ENCODE data around the gene ZNF277. TPM values are rescaled to one million over a fixed set of nuclear protein-coding genes. Genes with fewer than 3 reads are reported as not detected.

The ZNF277 gene
- total and polyA plus RNA-seq, 4 donors: 7.8 to 23.5 (median 14.5) TPM

DNA sequence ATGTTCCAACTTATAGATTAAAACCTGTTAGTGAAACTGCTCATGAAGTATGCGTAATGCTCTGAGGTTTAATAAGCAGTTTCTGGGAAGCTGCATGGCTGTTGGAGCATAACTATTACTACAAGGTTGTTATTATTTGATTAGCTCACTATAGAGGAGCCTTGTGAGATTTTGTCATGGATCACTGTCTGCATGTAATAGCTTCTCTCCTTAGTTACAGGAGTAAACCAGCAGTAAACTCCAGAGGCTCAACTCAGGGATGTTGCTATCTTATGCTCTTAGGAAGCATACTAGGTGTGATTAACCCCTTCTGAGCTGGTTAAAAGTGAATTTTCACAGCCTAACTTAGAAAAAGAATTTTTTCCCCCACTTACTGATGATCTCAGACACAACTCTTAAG is 180.1 kb downstream of the ZNF277 start (continued):
- no peak for TF ChIP-seq YY1 (IDR thresholded peaks at IDR 0.05)

GRCh38 chr7:112390167-112390566 is 183.7 kb downstream of the ZNF277 start:
- 98% methylated on average over 6 of the region's 6 CpGs for WGBS
- TF ChIP-seq FOXA2 (IDR thresholded peaks at IDR 0.05) (no peak), HNF4A (conservative IDR thresholded peaks at IDR 0.05) (no peak), GABPA (IDR thresholded peaks at IDR 0.05 in 1 of 2, conservative IDR thresholded peaks at IDR 0.05 in 1 of 2) (no peak), EGR1 (IDR thresholded peaks at IDR 0.05; ENCODE audit: low read depth in 2 of 2) (no peak), SP1 (IDR thresholded peaks at IDR 0.05) (no peak), CTCF (IDR thresholded peaks at IDR 0.05; ENCODE audit: low read depth, low read length, missing input control) (no peak), RXRA (IDR thresholded peaks at IDR 0.05) (no peak), NR2F2 (IDR thresholded peaks at IDR 0.05) (no peak), FOXA1 (IDR thresholded peaks at IDR 0.05) (no peak), RAD21 (IDR thresholded peaks at IDR 0.05) (no peak), TAF1 (conservative IDR thresholded peaks at IDR 0.05) (no peak), JUND (IDR thresholded peaks at IDR 0.05) (no peak), HNF4G (IDR thresholded peaks at IDR 0.05) (no peak)
- TF ChIP-seq, protein P1, sequence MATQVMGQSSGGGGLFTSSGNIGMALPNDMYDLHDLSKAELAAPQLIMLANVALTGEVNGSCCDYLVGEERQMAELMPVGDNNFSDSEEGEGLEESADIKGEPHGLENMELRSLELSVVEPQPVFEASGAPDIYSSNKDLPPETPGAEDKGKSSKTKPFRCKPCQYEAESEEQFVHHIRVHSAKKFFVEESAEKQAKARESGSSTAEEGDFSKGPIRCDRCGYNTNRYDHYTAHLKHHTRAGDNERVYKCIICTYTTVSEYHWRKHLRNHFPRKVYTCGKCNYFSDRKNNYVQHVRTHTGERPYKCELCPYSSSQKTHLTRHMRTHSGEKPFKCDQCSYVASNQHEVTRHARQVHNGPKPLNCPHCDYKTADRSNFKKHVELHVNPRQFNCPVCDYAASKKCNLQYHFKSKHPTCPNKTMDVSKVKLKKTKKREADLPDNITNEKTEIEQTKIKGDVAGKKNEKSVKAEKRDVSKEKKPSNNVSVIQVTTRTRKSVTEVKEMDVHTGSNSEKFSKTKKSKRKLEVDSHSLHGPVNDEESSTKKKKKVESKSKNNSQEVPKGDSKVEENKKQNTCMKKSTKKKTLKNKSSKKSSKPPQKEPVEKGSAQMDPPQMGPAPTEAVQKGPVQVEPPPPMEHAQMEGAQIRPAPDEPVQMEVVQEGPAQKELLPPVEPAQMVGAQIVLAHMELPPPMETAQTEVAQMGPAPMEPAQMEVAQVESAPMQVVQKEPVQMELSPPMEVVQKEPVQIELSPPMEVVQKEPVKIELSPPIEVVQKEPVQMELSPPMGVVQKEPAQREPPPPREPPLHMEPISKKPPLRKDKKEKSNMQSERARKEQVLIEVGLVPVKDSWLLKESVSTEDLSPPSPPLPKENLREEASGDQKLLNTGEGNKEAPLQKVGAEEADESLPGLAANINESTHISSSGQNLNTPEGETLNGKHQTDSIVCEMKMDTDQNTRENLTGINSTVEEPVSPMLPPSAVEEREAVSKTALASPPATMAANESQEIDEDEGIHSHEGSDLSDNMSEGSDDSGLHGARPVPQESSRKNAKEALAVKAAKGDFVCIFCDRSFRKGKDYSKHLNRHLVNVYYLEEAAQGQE (IDR thresholded peaks at IDR 0.05): no peak
- TF ChIP-seq, protein P2, sequence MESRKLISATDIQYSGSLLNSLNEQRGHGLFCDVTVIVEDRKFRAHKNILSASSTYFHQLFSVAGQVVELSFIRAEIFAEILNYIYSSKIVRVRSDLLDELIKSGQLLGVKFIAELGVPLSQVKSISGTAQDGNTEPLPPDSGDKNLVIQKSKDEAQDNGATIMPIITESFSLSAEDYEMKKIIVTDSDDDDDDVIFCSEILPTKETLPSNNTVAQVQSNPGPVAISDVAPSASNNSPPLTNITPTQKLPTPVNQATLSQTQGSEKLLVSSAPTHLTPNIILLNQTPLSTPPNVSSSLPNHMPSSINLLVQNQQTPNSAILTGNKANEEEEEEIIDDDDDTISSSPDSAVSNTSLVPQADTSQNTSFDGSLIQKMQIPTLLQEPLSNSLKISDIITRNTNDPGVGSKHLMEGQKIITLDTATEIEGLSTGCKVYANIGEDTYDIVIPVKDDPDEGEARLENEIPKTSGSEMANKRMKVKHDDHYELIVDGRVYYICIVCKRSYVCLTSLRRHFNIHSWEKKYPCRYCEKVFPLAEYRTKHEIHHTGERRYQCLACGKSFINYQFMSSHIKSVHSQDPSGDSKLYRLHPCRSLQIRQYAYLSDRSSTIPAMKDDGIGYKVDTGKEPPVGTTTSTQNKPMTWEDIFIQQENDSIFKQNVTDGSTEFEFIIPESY (IDR thresholded peaks at IDR 0.05): no peak
- TF ChIP-seq, protein P3, sequence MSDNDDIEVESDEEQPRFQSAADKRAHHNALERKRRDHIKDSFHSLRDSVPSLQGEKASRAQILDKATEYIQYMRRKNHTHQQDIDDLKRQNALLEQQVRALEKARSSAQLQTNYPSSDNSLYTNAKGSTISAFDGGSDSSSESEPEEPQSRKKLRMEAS (IDR thresholded peaks at IDR 0.05): no peak
- Histone ChIP-seq H3K27me3 (ENCODE audit: control insufficient read depth in 4 of 4, insufficient read depth in 4 of 4, low read length in 3 of 4) (no peaks in the 10 kb centered on the region), H3K4me3 (ENCODE audit: low read depth in 1 of 3, low read length in 3 of 3) (no peak overlapping the region), H3K4me1 (ENCODE audit: control insufficient read depth in 4 of 4, insufficient read depth in 4 of 4, low read length in 3 of 4) (peaks cover 0 to 7% (median 4%) of the 10 kb centered on the region in 4 donors), H3K27ac (ENCODE audit: low read depth in 1 of 2, low read length in 2 of 2) (no peak overlapping the region), H3K9me3 (ENCODE audit: control insufficient read depth in 4 of 4, low read length in 3 of 4) (no peaks in the 10 kb centered on the region), H3K36me3 (ENCODE audit: control insufficient read depth in 4 of 4, insufficient read depth in 3 of 4, low read depth in 1 of 4, low read length in 3 of 4) (no peaks in the 10 kb centered on the region), H3K9ac (ENCODE audit: low read depth in 1 of 2, low read length in 2 of 2) (no peak overlapping the region)
- no peak for DNase-seq (ENCODE audit: low spot score)
